OCI-LY1 (cell line): ENCODE results near the gene SMYD3.

Source experiments
- H2AFZ ChIP-seq: fragments of 200-600 bp; sonication (generic), shearing (Covaris generic); 2 replicates; pipeline ENCODE4 v1.6.0; 2014; ENCODE audit warnings: antibody characterized with exemption, mild to moderate bottlenecking, low read length
- H3F3A ChIP-seq: fragments of 200-600 bp; sonication (generic), shearing (Covaris generic); 2 replicates; pipeline ENCODE4 v1.6.0; 2014; ENCODE audit warnings: mild to moderate bottlenecking, antibody characterized with exemption, low read length, moderate library complexity; ENCODE audit not compliant: insufficient read depth
- H3K27ac ChIP-seq: fragments of 200-600 bp; sonication (generic); 2 replicates; pipeline ENCODE4 v1.5.1; 2014; ENCODE audit warnings: low read length, mixed run types, mild to moderate bottlenecking, low read depth; ENCODE audit not compliant: poor library complexity, severe bottlenecking
- H3K27me3 ChIP-seq: fragments of 200-600 bp; sonication (generic); 2 replicates; pipeline ENCODE4 v1.6.0; 2014; ENCODE audit warnings: antibody characterized with exemption, mild to moderate bottlenecking, low read length, moderate library complexity; ENCODE audit not compliant: insufficient read depth
- H3K36me3 ChIP-seq: fragments of 200-600 bp; sonication (generic); 2 replicates; pipeline ENCODE4 v1.6.1; 2014; ENCODE audit warnings: mild to moderate bottlenecking, antibody characterized with exemption, low read length, moderate library complexity, mixed read lengths; ENCODE audit not compliant: insufficient read depth
- H3K4me1 ChIP-seq: fragments of 200-600 bp; sonication (generic); 2 replicates; pipeline ENCODE4 v1.5.1; 2014; ENCODE audit warnings: mild to moderate bottlenecking, low read length, moderate library complexity; ENCODE audit not compliant: insufficient read depth, severe bottlenecking
- H3K4me2 ChIP-seq: fragments of 200-600 bp; sonication (generic), shearing (Covaris generic); 2 replicates; pipeline ENCODE4 v1.6.1; 2014; ENCODE audit warnings: low read length
- H3K4me3 ChIP-seq: fragments of 200-600 bp; sonication (generic); 2 replicates; pipeline ENCODE4 v1.5.1; 2014; ENCODE audit warnings: low read length, low read depth, mild to moderate bottlenecking, mixed read lengths; ENCODE audit not compliant: poor library complexity, severe bottlenecking
- H3K79me2 ChIP-seq: fragments of 200-600 bp; shearing (Covaris generic); 2 replicates; pipeline ENCODE4 v1.6.1; 2016; ENCODE audit warnings: mixed run types, low read length, mixed read lengths; ENCODE audit not compliant: insufficient read depth
- H3K9ac ChIP-seq: fragments of 200-600 bp; sonication (generic), shearing (Covaris generic); 2 replicates; pipeline ENCODE4 v1.6.1; 2014; ENCODE audit warnings: mild to moderate bottlenecking, low read length, mixed read lengths
- H3K9me2 ChIP-seq: fragments of 200-600 bp; sonication (generic), shearing (Covaris generic); 2 replicates; pipeline ENCODE4 v1.6.1; 2014; ENCODE audit warnings: low read depth, mild to moderate bottlenecking, low read length, mixed read lengths
- H3K9me3 ChIP-seq: fragments of 200-600 bp; shearing (Covaris generic); 2 replicates; pipeline ENCODE4 v1.6.1; 2014; ENCODE audit warnings: low read length, mixed read lengths
- H4K20me1 ChIP-seq: fragments of 200-600 bp; sonication (generic), shearing (Covaris generic); 2 replicates; pipeline ENCODE4 v1.6.0; 2016; ENCODE audit warnings: mild to moderate bottlenecking, low read length; ENCODE audit not compliant: insufficient read depth
- CTCF ChIP-seq: fragments of 200-600 bp; sonication (generic), shearing (Covaris generic); IDR thresholded peaks from 2 replicates; pipeline ENCODE4 v1.5.1; 2017; ENCODE audit warnings: mild to moderate bottlenecking, antibody characterized with exemption, low read length, moderate library complexity, mixed read lengths
- EZH2 ChIP-seq: fragments of 200-600 bp; sonication (generic), shearing (Covaris generic); IDR thresholded peaks from 2 replicates; pipeline ENCODE4 v1.8.0; 2017; ENCODE audit warnings: borderline replicate concordance, mixed run types, mild to moderate bottlenecking, antibody characterized with exemption, low read length, moderate library complexity, mixed read lengths

The SMYD3 gene

GRCh38 chr1:245926888-245927287, 580.2 kb downstream of the SMYD3 start:
- Histone ChIP-seq H3K9me3 (no peaks in the 10 kb centered on the region), H4K20me1 (no peaks in the 10 kb centered on the region), H3K4me2 (no peak overlapping the region), H2AFZ (no peak overlapping the region), H3K79me2 (no peaks in the 10 kb centered on the region), H3K27ac (no peak overlapping the region), H3K4me3 (no peak overlapping the region), H3K4me1 (no peaks in the 10 kb centered on the region), H3K36me3 (peaks cover 4% of the 10 kb centered on the region), H3K27me3 (no peaks in the 10 kb centered on the region), H3F3A (no peaks in the 10 kb centered on the region), H3K9me2 (no peaks in the 10 kb centered on the region), H3K9ac (no peak overlapping the region)
- TF ChIP-seq CTCF, result no peak
- no peak for TF ChIP-seq EZH2

GRCh38 chr1:245923215-245923614, 583.9 kb downstream of the SMYD3 start:
- Histone ChIP-seq H3K36me3 (no peaks in the 10 kb centered on the region), H4K20me1 (no peaks in the 10 kb centered on the region), H3K4me2 (no peak overlapping the region), H3K9me2 (no peaks in the 10 kb centered on the region), H3K4me1 (no peaks in the 10 kb centered on the region), H3K27ac (no peak overlapping the region), H3K9ac (no peak overlapping the region), H3K27me3 (no peaks in the 10 kb centered on the region), H3F3A (no peaks in the 10 kb centered on the region), H3K4me3 (no peak overlapping the region), H3K79me2 (no peaks in the 10 kb centered on the region), H3K9me3 (no peaks in the 10 kb centered on the region), H2AFZ (no peak overlapping the region)
- TF ChIP-seq CTCF (no peak), EZH2 (no peak)

GRCh38 chr1:245921417-245921816, 585.7 kb downstream of the SMYD3 start:
- Histone ChIP-seq H3K9me2 (no peaks in the 10 kb centered on the region), H3K4me3 (no peak overlapping the region), H4K20me1 (no peaks in the 10 kb centered on the region), H3K79me2 (no peaks in the 10 kb centered on the region), H3K27ac (no peak overlapping the region), H3F3A (no peaks in the 10 kb centered on the region), H3K36me3 (no peaks in the 10 kb centered on the region), H3K9me3 (no peaks in the 10 kb centered on the region), H3K27me3 (no peaks in the 10 kb centered on the region), H3K4me2 (no peak overlapping the region), H3K9ac (no peak overlapping the region), H3K4me1 (no peaks in the 10 kb centered on the region), H2AFZ (no peak overlapping the region)
- TF ChIP-seq EZH2 (no peak), CTCF (no peak)
